Measurements from ENCODE around the gene VEGFD.

DNA sequence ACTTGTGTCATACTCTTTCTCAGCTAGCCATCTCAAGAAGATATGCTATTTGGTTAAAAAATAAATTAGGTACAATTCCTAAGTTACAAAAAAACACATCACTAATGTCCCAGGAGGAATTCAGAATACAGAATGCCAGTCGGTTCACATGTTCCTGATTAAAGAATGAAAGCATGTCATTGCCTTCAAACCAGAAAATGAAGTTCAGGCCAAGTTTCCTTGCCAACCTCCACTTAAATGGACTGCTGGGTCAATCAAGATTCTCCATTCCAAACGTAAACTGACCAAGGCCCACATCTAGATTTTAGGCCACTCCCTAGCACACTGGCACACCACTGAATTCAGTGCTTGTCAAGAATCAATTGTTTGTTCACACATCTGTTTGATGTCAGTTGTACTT is 55.4 kb downstream of the VEGFD start:
- TF ChIP-seq, protein P1, sequence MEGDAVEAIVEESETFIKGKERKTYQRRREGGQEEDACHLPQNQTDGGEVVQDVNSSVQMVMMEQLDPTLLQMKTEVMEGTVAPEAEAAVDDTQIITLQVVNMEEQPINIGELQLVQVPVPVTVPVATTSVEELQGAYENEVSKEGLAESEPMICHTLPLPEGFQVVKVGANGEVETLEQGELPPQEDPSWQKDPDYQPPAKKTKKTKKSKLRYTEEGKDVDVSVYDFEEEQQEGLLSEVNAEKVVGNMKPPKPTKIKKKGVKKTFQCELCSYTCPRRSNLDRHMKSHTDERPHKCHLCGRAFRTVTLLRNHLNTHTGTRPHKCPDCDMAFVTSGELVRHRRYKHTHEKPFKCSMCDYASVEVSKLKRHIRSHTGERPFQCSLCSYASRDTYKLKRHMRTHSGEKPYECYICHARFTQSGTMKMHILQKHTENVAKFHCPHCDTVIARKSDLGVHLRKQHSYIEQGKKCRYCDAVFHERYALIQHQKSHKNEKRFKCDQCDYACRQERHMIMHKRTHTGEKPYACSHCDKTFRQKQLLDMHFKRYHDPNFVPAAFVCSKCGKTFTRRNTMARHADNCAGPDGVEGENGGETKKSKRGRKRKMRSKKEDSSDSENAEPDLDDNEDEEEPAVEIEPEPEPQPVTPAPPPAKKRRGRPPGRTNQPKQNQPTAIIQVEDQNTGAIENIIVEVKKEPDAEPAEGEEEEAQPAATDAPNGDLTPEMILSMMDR (conservative IDR thresholded peaks at IDR 0.05; ENCODE audit: low read depth, low read length): no peak
- no peak for TF ChIP-seq EZH2 (IDR thresholded peaks at IDR 0.05; ENCODE audit: borderline replicate concordance, low read depth, low read length, poor library complexity, severe bottlenecking)

All from A673 (cell line).